Islet precursor cell (in vitro differentiated cells): ENCODE results near the gene TMEM53.
"Not testable (repeated sequence)": the region's sequence is repeated elsewhere in the genome, so short reads cannot be mapped to it uniquely, and the experiment has no call there.

Source experiments
- DNase-seq: peaks from one replicate; pipeline ENCODE4 v3.0.0-alpha.2; 2018

The TMEM53 gene

DNA sequence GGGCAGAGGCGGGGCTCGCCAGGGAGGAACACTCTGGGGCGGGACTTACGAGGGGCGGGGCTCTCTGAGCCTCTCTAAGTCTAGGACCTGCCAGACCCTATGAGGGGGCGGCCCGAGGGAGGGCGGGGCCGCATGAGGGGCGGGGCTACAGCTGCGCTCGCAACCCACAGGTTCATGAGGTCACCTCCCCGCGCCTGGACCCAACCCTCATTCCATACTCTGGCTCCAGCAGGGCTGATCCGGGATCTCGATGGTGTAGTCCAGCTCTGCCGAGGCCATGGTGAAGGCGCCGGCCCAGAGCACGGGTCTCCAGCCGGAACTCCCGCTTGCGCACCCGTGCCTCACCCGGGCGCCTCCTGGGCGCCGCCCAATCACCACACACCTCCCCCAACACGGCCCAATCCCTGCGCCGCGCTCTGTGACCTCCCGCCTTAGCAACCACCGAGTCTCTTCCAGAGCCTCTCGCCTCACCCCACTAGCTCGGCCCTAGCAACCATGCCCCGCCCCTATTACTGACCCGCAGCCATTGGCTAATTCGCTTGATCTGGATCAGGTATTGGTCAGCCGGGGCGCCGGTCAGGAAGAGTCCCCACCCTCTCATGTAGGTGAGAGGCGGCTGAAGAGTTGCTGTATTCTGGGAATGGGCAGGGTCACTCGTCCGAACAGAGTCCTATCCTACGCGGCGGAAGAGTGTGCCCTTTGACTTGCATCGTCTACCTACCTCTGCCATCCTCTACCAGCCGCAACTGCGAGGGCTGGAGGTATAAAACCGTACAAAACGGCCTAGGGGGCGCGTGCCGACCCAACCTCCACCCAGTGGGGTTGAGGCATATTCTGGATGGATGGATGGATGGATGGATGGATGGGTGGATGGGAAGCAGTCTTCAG, at the start of gene TMEM53, which contains the start of gene ARMH1:
Gene TMEM53, minus strand, starts transcription at position 369 of the 888 bp plus-strand sequence. Its CDS starts 90 bp downstream, at position 279.
Gene ARMH1, plus strand, starts transcription at position 602 of the 888 bp plus-strand sequence. CDS start 14,984 bp downstream, outside the sequence.
- DNase-seq, result peak; percentile 100

DNA sequence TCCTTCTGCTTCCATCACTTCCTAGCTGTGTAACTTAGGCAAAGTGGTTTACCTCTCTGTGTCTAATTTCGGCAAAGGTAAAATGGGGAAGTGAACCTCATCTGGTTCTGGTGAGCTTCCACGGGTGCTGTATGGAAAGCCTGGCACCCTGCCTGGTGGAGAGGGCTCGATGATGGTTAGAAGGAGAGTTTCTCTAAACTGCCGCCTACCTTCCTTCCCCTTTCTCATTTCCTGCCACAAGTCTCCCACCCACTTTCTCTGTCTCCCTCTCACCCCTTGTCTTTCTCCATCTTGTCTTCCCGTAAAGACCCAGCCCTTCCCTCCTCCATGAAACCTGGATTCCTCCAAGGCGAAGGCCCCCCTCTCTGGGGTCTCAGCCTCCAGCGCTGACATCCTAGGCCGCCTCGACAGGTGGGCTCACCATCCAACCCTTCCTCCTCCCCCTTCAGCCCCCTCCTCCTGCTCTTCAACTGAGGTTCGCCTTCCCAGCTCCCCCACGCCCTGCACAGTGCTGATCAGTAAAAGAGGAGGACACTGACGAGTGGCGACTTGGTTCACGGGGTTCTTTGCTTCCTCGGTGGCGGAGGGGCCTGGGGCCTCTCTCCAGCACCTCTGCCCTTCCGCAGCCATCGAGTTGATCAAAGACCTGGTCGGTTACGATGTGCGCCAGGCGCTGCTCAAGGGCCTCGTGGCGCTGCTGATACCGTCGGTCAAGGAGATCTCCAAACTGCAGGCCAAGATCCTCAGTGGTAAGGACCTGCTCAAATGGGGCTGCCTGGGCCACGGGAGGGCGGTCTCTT, 49.4 kb upstream of the TMEM53 start:
- DNase-seq, result no peak

- no peak for DNase-seq
These were observed 48.8 kb upstream of the TMEM53 start for GRCh38 chr1:44723064-44723463.

DNA sequence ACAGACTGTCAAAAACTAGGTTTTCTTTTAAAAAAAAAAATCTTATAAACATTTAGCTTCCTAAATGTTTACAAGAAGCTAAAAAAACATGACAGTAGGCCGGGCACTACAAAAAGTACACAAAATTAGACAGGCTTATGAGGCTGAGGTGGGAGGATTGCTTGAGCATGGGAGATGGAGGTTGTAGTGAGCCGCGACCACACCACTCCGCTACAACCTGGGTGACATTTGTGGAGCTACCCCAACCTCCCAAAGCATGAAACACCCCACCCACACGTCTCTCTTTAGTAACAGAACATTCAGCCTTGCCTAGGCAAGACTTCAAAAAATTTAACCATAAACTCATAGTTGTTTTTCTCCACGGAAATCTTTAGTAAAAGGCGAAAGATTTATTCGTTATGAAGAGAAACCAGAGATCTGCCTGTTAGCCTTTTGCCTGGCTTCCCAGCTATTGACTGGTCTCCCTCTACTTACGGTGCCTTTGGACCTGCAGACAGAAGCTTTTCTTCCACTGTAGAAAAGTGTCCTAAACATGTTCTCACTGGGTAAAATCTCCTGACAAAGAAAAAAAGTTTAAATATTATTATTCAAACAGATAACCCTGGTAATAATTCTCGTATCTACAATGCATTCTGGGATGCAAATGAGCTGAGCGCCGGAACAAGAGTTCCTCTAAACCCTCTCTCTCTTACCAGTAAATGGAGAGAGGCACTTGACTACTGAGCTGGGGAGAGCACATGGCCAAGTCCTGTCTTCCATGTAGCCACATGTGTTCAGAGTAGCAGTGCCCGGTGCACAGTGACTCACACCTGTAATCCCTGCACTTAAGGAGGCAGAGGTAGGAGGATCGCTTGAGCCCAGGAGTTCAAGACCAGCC, 47.4 kb upstream of the TMEM53 start:
- peak; percentile 93 for DNase-seq

GRCh38 chr1:44720281-44720680, 46.0 kb upstream of the TMEM53 start:
- DNase-seq, result no peak

DNA sequence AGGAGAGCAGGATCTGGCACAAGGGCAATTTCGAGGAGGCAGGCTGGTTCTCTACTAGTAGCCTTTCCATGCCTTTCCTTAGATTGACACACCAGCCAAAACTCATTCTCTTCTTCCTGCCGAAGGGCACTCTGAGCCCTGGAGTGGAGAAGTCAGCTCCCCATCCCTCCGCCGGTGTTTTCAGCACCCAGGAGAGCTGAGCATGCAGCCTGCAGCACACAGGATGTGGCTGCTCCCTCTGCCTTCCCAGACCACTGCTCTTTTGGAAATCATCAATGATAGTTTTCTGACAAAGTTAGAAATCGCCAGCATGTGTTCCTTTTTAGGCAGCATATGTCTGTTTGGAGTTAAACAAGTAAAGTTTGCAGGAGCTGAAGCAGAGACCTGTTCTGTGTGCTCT, 45.0 kb upstream of the TMEM53 start:
- no peak for DNase-seq

DNA sequence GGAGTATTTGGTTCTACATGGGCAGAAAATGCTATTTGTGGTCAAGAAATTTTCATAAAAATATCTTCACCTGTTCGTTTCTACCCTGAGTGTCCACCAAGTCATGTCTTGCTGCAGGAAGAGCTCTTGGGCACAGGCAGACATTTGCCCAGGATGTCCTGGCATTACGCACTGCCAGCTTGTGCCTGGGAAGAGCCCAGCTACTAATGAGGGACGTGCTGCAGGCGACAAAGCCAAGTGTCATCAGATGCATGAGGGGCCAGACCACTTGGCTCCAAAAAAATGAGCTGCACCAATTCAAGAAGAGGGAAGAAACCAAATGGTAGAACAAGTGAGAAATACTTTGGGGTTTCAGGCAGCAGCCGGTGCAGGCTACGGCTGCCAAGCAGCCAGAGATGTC, 43.8 kb upstream of the TMEM53 start:
- no peak for DNase-seq

- DNase-seq, result no peak
These were observed 43.4 kb upstream of the TMEM53 start for GRCh38 chr1:44717653-44718052.

- DNase-seq, result no peak
These were observed 42.9 kb upstream of the TMEM53 start for GRCh38 chr1:44717156-44717555.

DNA sequence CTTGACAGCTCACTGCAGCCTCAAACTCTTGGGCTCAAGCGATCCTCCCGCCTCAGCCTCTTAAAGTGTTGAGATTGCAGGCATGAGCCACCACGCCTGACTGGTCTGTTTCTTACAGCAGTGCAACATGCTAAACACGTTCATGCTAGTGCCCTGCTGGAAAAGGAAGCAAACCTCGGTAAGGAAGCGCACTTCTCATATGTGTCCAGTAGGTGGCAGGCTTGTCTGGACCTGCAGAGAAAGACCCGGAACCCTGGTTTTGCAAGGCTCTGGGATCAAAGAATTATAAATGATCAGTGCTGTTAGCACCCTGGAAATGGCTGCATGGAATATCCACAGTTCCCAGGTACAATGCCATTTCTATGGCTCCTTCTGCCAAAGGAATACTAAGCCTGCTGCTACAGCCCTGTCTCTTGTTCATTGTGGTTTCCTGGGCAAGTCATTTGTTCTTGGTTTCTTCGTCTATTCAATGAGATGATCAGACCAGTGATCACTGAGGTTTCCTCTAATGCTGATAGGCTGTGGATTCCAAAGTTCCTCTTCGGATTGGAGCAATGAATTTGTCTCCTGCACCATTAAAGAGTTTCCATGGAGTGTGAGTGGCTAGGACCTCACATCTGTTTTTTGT, 40.8 kb upstream of the TMEM53 start:
- DNase-seq, result peak; percentile 87

DNA sequence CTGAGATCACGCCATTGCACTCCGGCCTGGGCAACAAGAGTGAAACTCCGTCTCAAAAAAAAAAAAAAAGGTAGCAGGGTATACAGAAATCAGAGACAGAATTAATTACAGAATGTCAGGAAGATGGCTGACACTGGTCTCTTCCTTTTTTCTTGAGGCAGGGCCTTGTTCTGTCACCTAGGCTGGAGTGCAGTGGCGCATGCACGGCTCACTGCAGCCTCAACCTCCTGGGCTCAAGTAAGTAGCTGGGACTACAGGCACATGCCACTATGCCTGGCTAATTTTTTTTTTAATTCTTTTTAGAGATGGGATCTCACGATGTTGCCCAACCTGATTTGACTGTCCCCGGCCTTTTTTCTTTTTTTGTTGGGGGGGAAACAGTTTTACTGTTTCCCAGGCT, 40.3 kb upstream of the TMEM53 start:
- DNase-seq, result no peak

DNA sequence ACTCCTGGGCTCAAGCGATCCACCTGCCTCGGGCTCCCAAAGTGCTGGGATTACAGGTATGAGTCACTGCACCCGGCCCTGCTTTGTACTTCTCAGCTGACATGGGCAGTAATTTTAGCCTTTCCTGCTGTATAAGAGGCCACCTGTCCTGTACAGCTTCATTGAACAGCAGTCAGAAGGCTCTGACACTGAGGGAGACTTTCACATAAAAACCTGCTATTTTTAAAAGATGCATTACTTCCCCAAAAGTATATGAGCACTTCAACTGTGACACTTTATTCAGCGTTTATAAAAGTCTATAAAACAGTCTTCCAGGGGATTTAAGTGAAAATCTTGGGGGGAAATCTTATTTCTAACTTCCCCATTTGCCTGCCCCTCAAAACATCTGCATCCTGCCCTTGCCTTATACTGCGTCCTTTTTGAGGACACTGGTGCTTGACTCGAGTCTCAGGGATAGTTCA, 39.1 kb upstream of the TMEM53 start:
- DNase-seq, result peak; percentile 80

DNA sequence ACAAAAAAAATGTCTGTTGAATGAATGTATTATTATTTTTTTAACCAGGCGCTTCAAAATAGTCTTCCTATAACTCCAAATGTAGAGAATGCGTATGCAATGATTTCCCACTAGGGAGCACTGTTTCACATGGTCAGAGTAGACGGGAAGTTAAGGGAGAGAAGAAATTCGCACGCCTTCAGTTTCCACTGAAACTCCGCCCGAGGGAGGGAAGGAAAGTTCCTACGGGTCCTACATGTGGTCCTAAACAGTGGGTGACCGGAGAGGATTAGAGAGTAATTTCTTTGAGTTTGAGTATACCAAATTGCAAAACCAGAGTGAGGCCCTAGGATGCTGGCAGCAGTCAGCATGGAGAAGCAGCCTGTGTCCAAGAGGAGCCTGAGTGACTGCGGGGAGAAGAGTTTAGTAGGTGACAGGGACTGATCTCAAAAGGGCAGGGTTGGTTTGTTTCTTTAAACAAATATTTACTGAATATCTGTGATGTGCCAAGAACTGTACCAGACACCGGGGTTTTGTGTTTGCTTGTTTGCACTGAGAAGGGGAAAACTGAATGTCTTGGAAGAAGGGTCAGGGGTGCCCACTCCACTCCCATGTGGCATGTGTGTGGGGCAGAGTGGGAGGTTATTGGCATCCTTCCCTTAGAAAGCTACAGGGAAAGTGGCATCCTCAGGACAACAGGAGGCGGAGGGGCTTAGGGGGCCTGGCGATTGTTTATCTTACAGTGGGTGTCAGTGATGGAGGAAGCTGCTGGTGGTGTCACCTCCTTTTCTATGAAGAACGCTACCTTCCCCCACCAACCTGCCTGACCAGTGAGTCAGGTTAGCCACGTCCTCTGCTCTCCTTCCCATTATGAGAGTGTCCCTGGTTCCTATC, 33.9 kb upstream of the TMEM53 start:
- DNase-seq, result no peak

DNA sequence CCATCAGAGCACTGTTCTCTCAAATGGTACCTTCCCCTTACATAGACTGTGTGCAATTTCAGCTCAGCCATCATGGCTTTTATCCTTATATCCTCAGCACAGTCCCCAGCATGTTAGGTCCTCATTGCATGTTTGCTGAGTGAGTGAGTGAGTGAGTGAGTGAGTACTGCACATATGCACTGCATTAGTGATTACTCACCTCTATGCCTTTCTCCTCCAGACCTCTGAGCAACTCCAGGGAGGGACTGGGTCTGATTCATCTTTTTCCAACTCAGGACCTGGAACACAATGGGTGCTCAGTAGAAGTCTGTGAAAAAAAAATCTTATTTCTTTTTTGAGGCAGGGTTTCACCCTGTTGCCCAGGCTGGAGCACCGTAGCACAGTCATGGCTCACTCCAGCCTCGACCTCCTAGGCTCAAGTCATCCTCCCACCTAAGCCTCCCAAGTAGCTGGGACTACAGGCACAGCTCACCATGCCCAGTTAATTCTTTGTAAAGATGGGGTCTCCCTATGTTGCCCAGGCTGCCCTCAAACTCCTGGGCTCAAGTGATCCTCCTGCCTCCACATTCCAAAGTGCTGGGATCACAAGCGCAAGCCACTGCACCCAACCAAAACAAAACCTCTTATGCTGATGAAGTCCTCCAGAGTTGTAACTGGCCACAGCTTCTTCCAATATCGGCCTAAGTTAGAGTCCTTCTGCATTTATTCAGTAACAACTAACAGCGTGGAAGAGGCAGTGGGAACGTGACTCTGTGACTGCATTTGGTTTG, 33.0 kb upstream of the TMEM53 start:
- peak; percentile 83 for DNase-seq

DNA sequence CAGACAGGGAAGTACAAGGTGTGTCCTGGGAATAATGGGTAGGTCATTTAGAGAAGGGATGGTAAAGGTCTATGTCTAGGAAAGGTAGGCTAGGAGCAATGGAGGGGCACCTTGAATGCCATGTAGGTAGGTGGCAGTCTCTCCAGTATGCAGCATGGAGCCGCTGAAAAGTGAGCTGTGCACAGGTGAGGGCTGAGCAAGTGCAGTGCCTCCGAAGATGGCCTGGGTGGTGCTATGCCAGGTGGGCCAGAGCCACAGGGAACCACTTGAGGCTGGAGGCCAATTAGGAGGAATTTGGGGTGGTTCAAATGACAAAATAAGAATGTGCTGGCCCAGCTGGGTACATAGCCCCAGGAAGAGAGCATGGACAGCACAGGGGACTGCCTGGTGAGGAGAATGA, 31.7 kb upstream of the TMEM53 start:
- DNase-seq, result no peak

- DNase-seq, result no peak
These were observed 31.2 kb upstream of the TMEM53 start for GRCh38 chr1:44705470-44705869.

DNA sequence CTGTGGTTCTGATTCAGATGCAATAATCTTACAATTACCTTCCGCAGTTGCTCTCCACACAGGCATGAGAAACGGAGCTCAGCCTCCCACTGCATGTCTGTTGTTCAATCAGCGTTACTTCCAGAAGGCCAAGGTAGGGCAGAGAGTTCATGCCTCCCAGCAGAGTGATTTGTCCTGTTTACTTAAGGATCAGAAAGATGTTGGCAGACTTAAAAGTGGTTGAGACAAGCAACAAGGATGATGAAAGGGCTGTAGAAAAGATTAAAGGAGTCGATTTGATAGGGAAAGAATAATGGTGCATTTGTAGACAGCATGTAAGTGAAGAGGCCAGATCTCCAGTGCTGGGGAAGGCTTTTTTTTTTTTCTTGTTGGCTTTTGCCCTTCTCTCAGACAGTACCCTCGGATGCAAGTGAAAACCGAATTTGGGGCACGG, 26.9 kb upstream of the TMEM53 start:
- no peak for DNase-seq

DNA sequence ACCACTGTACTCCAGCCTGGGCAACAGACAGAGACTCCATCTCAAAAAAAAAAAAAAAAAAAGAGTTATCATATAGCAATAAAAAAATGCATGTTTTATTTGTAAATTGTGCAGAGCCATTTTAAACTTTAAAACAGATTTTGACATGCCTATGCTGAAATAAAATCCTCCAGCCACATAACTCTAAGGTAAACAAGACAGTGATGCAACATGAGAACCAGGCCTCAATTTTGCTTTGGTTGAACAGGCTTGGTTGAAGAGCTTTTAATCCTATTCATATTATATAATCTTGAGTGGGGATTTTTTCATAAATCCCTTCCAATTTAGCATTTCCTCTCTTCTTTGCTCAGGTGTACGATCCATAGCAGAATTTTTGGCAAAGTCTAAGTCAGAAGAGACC, 26.3 kb upstream of the TMEM53 start:
- no peak for DNase-seq

DNA sequence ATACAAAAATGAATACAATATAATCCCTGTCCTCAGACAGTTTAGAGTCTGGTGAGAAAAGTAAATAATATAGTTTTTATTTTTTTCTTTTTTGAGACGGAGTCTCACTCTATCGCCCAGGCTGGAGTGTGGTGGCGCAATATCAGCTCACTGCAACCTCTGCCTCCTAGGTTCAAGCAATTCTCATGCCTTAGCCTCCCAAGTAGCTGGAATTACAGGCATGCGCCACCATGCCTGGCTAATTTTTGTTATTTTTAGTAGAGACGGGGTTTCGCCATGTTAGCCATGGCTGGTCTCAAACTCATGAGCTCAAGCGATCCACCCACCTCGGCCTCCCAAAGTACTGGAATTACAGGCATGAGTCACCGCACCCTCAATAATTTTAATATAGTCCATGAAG, 25.1 kb upstream of the TMEM53 start:
- not testable (repeated sequence) for DNase-seq

GRCh38 chr1:44698138-44698537, 23.9 kb upstream of the TMEM53 start:
- DNase-seq, result no peak
